Fibroblast of lung (primary cell): ENCODE data around the gene ABCG8.

Experiments
- CTCF ChIP-seq, 2 donors: IDR thresholded peaks in 1 of 2; conservative IDR thresholded peaks in 1 of 2; 1 replicate in 1 of 2; 2 replicates in 1 of 2; pipeline ENCODE4 v1.5.1; 2011 to 2012; ENCODE audit warnings: low read length in 2 of 2, control low read depth in 1 of 2, inconsistent platforms in 1 of 2, low read depth in 1 of 2, mild to moderate bottlenecking in 1 of 2
- EZH2 ChIP-seq: IDR thresholded peaks from 2 replicates; pipeline ENCODE4 v1.5.1; 2012; ENCODE audit warnings: low read length, control low read depth, mild to moderate bottlenecking; ENCODE audit errors: missing control alignments

- no peak for TF ChIP-seq CTCF (conservative IDR thresholded peaks at IDR 0.05 in 1 of 2, IDR thresholded peaks at IDR 0.05 in 1 of 2; ENCODE audit: low read depth in 1 of 2, low read length in 2 of 2)
- TF ChIP-seq EZH2: no peak
These were observed 33.4 kb downstream of the ABCG8 start for GRCh38 chr2:43872151-43872550.
